Measurements from ENCODE around the gene SEC14L2. TPM values are rescaled to one million over a fixed set of nuclear protein-coding genes. Genes with fewer than 3 reads are reported as not detected.
"Not testable (repeated sequence)": the region's sequence is repeated elsewhere in the genome, so short reads cannot be mapped to it uniquely, and the experiment has no call there.

The SEC14L2 gene
- total and polyA plus RNA-seq, 2 of the 4 experiments (the other 2 are of a cell fraction) = 38.7 to 54.8 TPM

GRCh38 chr22:30400159-30400558, 3.3 kb downstream of the SEC14L2 start:
- Histone ChIP-seq H2BK5ac (ENCODE audit: low read depth, low read length, poor library complexity, severe bottlenecking) (no peak overlapping the region), H3K4me2 (ENCODE audit: low read depth, low read length) (no peak overlapping the region), H2BK120ac (ENCODE audit: low read depth, low read length) (no peak overlapping the region), H3K9ac (ENCODE audit: low read depth, low read length) (no peak overlapping the region), H2AK9ac (replicated peaks; ENCODE audit: low read depth, low read length, poor library complexity) (no peak overlapping the region), H3K36me3 (ENCODE audit: control insufficient read depth, insufficient read depth, low read length) (peaks cover 4% of the 10 kb centered on the region; the same call in 1 of the 2 replicates), H3K27ac (ENCODE audit: insufficient read depth, low read length) (no peak overlapping the region), H3K27me3 (ENCODE audit: control insufficient read depth, insufficient read depth, low read length) (no peaks in the 10 kb centered on the region), H3K9me3 (ENCODE audit: control insufficient read depth, insufficient read depth, low read length) (no peaks in the 10 kb centered on the region), H3K18ac (ENCODE audit: low read depth, low read length) (no peak overlapping the region), H3K23ac (ENCODE audit: low read depth, low read length) (no peak overlapping the region), H4K91ac (ENCODE audit: insufficient read depth, low read depth, low read length) (no peak overlapping the region), H3K4ac (ENCODE audit: low read depth, low read length) (no peak overlapping the region), H2BK20ac (ENCODE audit: low read depth, low read length) (no peak overlapping the region), H3K79me1 (ENCODE audit: low read depth in 1 of 2, low read length in 2 of 2) (peaks cover 27 to 50% of the 10 kb centered on the region in 2 experiments), H4K8ac (ENCODE audit: low read depth in 2 of 2, low read length in 2 of 2) (no peak overlapping the region), H3K56ac (ENCODE audit: extremely low read depth, insufficient read depth, low read length) (no peak overlapping the region), H2BK15ac (ENCODE audit: low read depth, low read length) (no peak overlapping the region), H4K5ac (ENCODE audit: low read depth, low read length) (no peak overlapping the region), H3K9me1 (ENCODE audit: insufficient read depth, low read length) (peaks cover 13% of the 10 kb centered on the region), H2AK5ac (ENCODE audit: low read depth, low read length) (no peak overlapping the region), H3K4me1 (ENCODE audit: control insufficient read depth, insufficient read depth, low read length) (peaks cover 14% of the 10 kb centered on the region), H3K4me3 (ENCODE audit: insufficient read depth, low read depth, low read length) (no peak overlapping the region), H2AFZ (replicated peaks; ENCODE audit: low read length, poor library complexity) (no peak overlapping the region), H4K20me1 (ENCODE audit: insufficient read depth, low read length) (peaks cover 16% of the 10 kb centered on the region), H3K14ac (replicated peaks; ENCODE audit: low read depth, low read length) (no peak overlapping the region)
- in situ Hi-C loops (cut with MboI; ENCODE audit: low sequenced_read_pairs) = no loop called here
- WGBS, 2 experiments (ENCODE audit: extremely low coverage in 2 of 2, insufficient read length in 1 of 2) = 100% methylated on average over 1 of the region's 1 CpG; no CpG with 5 or more reads in 1 of the 2 experiments
- CTCF ChIA-PET = no interaction called here
- DNase-seq = no peak
- dilution Hi-C loops (cut with HindIII; ENCODE audit: low sequenced_read_pairs, unreplicated experiment) = no loop called here
- no peak for ATAC-seq (ENCODE audit: low read depth)
- POLR2A ChIA-PET (ENCODE audit: unreplicated experiment) = interaction anchor here (0.6 kb wide), 1 partner anchor 87 kb away, joined by 11 read pairs; no protein-coding TSS in a partner anchor
- no TSS peak for BruUV-seq (replicated peaks)
- TF ChIP-seq MXI1 (IDR thresholded peaks at IDR 0.05; ENCODE audit: borderline replicate concordance, low read depth, low read length) (no peak), RFX5 (IDR thresholded peaks at IDR 0.05; ENCODE audit: low read depth, low read length) (no peak), MAFK (IDR thresholded peaks at IDR 0.05; ENCODE audit: low read depth, low read length) (no peak), NFE2L2 (IDR thresholded peaks at IDR 0.05; ENCODE audit: low read depth, low read length) (no peak)
- intact Hi-C loops (cut with micrococcal nuclease) = no loop called here

GRCh38 chr22:30401024-30401423, 4.2 kb downstream of the SEC14L2 start:
- H2AK9ac ChIP-seq (replicated peaks; ENCODE audit: low read depth, low read length, poor library complexity); ATAC-seq (ENCODE audit: low read depth); H2BK5ac ChIP-seq (ENCODE audit: low read depth, low read length, poor library complexity, severe bottlenecking); H3K4ac ChIP-seq (ENCODE audit: low read depth, low read length); intact Hi-C loops (cut with micrococcal nuclease); BruUV-seq (replicated peaks); H3K56ac ChIP-seq (ENCODE audit: extremely low read depth, insufficient read depth, low read length); H2BK15ac ChIP-seq (ENCODE audit: low read depth, low read length); H4K8ac ChIP-seq (ENCODE audit: low read depth in 2 of 2, low read length in 2 of 2); H4K91ac ChIP-seq (ENCODE audit: insufficient read depth, low read depth, low read length); DNase-seq; CTCF ChIA-PET; H3K27ac ChIP-seq (ENCODE audit: insufficient read depth, low read length); H4K5ac ChIP-seq (ENCODE audit: low read depth, low read length); H3K9me3 ChIP-seq (ENCODE audit: control insufficient read depth, insufficient read depth, low read length); H3K4me2 ChIP-seq (ENCODE audit: low read depth, low read length); H2AK5ac ChIP-seq (ENCODE audit: low read depth, low read length); H2BK20ac ChIP-seq (ENCODE audit: low read depth, low read length); H3K9ac ChIP-seq (ENCODE audit: low read depth, low read length); H3K18ac ChIP-seq (ENCODE audit: low read depth, low read length); H2BK120ac ChIP-seq (ENCODE audit: low read depth, low read length); in situ Hi-C loops (cut with MboI; ENCODE audit: low sequenced_read_pairs); H3K36me3 ChIP-seq (ENCODE audit: control insufficient read depth, insufficient read depth, low read length); dilution Hi-C loops (cut with HindIII; ENCODE audit: low sequenced_read_pairs, unreplicated experiment); H3K23ac ChIP-seq (ENCODE audit: low read depth, low read length); H3K27me3 ChIP-seq (ENCODE audit: control insufficient read depth, insufficient read depth, low read length); H2AFZ ChIP-seq (replicated peaks; ENCODE audit: low read length, poor library complexity); POLR2A ChIA-PET (ENCODE audit: unreplicated experiment); H3K14ac ChIP-seq (replicated peaks; ENCODE audit: low read depth, low read length); H3K4me3 ChIP-seq (ENCODE audit: insufficient read depth, low read depth, low read length): not testable (repeated sequence)
- Histone ChIP-seq H3K9me1 (ENCODE audit: insufficient read depth, low read length) (peaks cover 14% of the 10 kb centered on the region), H3K79me1 (ENCODE audit: low read depth in 1 of 2, low read length in 2 of 2) (peaks cover 31 to 57% of the 10 kb centered on the region in 2 experiments), H3K4me1 (ENCODE audit: control insufficient read depth, insufficient read depth, low read length) (peaks cover 14% of the 10 kb centered on the region), H4K20me1 (ENCODE audit: insufficient read depth, low read length) (peaks cover 18% of the 10 kb centered on the region)
- WGBS, 2 experiments (ENCODE audit: extremely low coverage in 2 of 2, insufficient read length in 1 of 2) = no CpG with 5 or more reads among the region's 3 CpGs
